Hematopoietic multipotent progenitor cell treated with erythropoietin and hydrocortisone succinate and interleukin-3 and kit ligand, for 15 days (in vitro differentiated cells): ENCODE measurements around the gene COL26A1.

Experiments
- DNase-seq: peaks from one replicate; pipeline ENCODE4 v3.0.0-alpha.2; 2015; ENCODE audit warnings: low spot score

The COL26A1 gene

GRCh38 chr7:101575721-101576120, 213.0 kb downstream of the COL26A1 start:
- no peak for DNase-seq

GRCh38 chr7:101576998-101577397, 214.3 kb downstream of the COL26A1 start:
- DNase-seq: no peak

GRCh38 chr7:101578552-101578951, 215.9 kb downstream of the COL26A1 start:
- no peak for DNase-seq

- no peak for DNase-seq
Measured at GRCh38 chr7:101580596-101580995, 217.9 kb downstream of the COL26A1 start.

GRCh38 chr7:101581891-101582290, 219.2 kb downstream of the COL26A1 start:
- DNase-seq: no peak

GRCh38 chr7:101582971-101583370, 220.3 kb downstream of the COL26A1 start:
- no peak for DNase-seq

- DNase-seq: no peak
Measured at GRCh38 chr7:101586078-101586905, 223.6 kb downstream of the COL26A1 start.

GRCh38 chr7:101586906-101587677, 224.4 kb downstream of the COL26A1 start:
- no peak for DNase-seq

GRCh38 chr7:101588131-101588935, 225.7 kb downstream of the COL26A1 start:
- DNase-seq: no peak

GRCh38 chr7:101589052-101589451, 226.4 kb downstream of the COL26A1 start:
- no peak for DNase-seq

- no peak for DNase-seq
Measured at GRCh38 chr7:101589976-101590662, 227.4 kb downstream of the COL26A1 start.

GRCh38 chr7:101590663-101591435, 228.2 kb downstream of the COL26A1 start:
- no peak for DNase-seq

- DNase-seq: no peak
Measured at GRCh38 chr7:101591504-101591903, 228.8 kb downstream of the COL26A1 start.

GRCh38 chr7:101593556-101593955, 230.9 kb downstream of the COL26A1 start:
- DNase-seq: no peak

GRCh38 chr7:101594790-101595189, 232.1 kb downstream of the COL26A1 start:
- DNase-seq: no peak

GRCh38 chr7:101595246-101595645, 232.6 kb downstream of the COL26A1 start:
- DNase-seq: no peak

- no peak for DNase-seq
Measured at GRCh38 chr7:101595766-101596537, 233.3 kb downstream of the COL26A1 start.

GRCh38 chr7:101596898-101597297, 234.2 kb downstream of the COL26A1 start:
- DNase-seq: no peak

GRCh38 chr7:101597941-101598340, 235.3 kb downstream of the COL26A1 start:
- no peak for DNase-seq

- DNase-seq: no peak
Measured at GRCh38 chr7:101598422-101598985, 235.8 kb downstream of the COL26A1 start.
